PC-9 (cell line): Measurements from ENCODE around the gene ART4.

Source experiments
- EZH2 ChIP-seq: fragments of 200-600 bp; sonication (generic); IDR thresholded peaks from 2 replicates; pipeline ENCODE4 v1.8.0; 2017; ENCODE audit warnings: antibody characterized with exemption, low read depth
- TF ChIP-seq, protein P1 (sequence below): fragments of 200-600 bp; sonication (generic); conservative IDR thresholded peaks from 2 replicates; pipeline ENCODE4 v1.6.1; 2017; ENCODE audit warnings: mixed run types, antibody characterized with exemption, mild to moderate bottlenecking, moderate library complexity

- TF ChIP-seq, protein P1, sequence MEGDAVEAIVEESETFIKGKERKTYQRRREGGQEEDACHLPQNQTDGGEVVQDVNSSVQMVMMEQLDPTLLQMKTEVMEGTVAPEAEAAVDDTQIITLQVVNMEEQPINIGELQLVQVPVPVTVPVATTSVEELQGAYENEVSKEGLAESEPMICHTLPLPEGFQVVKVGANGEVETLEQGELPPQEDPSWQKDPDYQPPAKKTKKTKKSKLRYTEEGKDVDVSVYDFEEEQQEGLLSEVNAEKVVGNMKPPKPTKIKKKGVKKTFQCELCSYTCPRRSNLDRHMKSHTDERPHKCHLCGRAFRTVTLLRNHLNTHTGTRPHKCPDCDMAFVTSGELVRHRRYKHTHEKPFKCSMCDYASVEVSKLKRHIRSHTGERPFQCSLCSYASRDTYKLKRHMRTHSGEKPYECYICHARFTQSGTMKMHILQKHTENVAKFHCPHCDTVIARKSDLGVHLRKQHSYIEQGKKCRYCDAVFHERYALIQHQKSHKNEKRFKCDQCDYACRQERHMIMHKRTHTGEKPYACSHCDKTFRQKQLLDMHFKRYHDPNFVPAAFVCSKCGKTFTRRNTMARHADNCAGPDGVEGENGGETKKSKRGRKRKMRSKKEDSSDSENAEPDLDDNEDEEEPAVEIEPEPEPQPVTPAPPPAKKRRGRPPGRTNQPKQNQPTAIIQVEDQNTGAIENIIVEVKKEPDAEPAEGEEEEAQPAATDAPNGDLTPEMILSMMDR, result no peak
- TF ChIP-seq EZH2, result no peak
Measured at GRCh38 chr12:14854586-14855183, 11.4 kb upstream of the ART4 start.
